GM04504 (cell line): ENCODE results near the gene RBM12.

Experiments
- DNase-seq: peaks from one replicate; pipeline ENCODE4 v3.0.0-alpha.2; 2012; ENCODE audit warnings: low read depth

The RBM12 gene

GRCh38 chr20:35600176-35600992, 64.3 kb downstream of the RBM12 start:
- no peak for DNase-seq

GRCh38 chr20:35599776-35600120, 65.0 kb downstream of the RBM12 start:
- DNase-seq = no peak
